Vagina (tissue), 2 donors: ENCODE results near the gene MX2. TPM values are rescaled to one million over a fixed set of nuclear protein-coding genes. Genes with fewer than 3 reads are reported as not detected.

Experiments
- DNase-seq, 2 donors: peaks; one replicate each; pipeline ENCODE4 v3.0.0-alpha.2; 2017; ENCODE audit errors: extremely low spot score in 2 of 2
- H3K27ac ChIP-seq: fragments of 200-600 bp; sonication (generic); one replicate; pipeline ENCODE4 v1.5.1; 2019
- H3K27me3 ChIP-seq: fragments of 200-600 bp; sonication (generic); one replicate; pipeline ENCODE4 v1.5.1; 2019
- H3K36me3 ChIP-seq, 2 donors: fragments of 200-600 bp; sonication (generic); one replicate each; pipeline ENCODE4 v1.5.1; 2017 to 2019
- H3K4me1 ChIP-seq: fragments of 200-600 bp; sonication (generic); one replicate; pipeline ENCODE4 v1.5.1; 2019
- H3K4me3 ChIP-seq, 2 donors: fragments of 200-600 bp; sonication (generic); 1 replicate in 1 of 2; 2 replicates in 1 of 2; pipeline ENCODE4 v1.5.1; 2016 to 2019
- H3K9me3 ChIP-seq: fragments of 200-600 bp; sonication (generic); one replicate; pipeline ENCODE4 v1.5.1; 2019
- CTCF ChIP-seq, 3 experiments: fragments of 450-650 bp in 2 of 3; fragments of 200-600 bp in 1 of 3; sonication (generic) in 1 of 3; IDR thresholded peaks; one replicate each; pipeline ENCODE4 v1.5.1; 2017 to 2019; ENCODE audit warnings: antibody characterized with exemption in 3 of 3, mild to moderate bottlenecking in 2 of 3, moderate library complexity in 2 of 3
- POLR2A ChIP-seq, 2 donors: fragments of 450-650 bp; IDR thresholded peaks; one replicate each; pipeline ENCODE4 v1.6.1; 2017; ENCODE audit warnings: antibody characterized with exemption in 2 of 2, mild to moderate bottlenecking in 2 of 2, moderate library complexity in 2 of 2
- POLR2AphosphoS5 ChIP-seq, 2 donors: sonication (generic); formaldehyde crosslinking; IDR thresholded peaks; one replicate each; pipeline ENCODE4 v1.9.0; 2017; ENCODE audit warnings: antibody characterized with exemption in 2 of 2, mild to moderate bottlenecking in 2 of 2, low read depth in 1 of 2; ENCODE audit not compliant: insufficient read depth in 1 of 2
- intact Hi-C: fragments of 100-400 bp; cut with DNase I; formaldehyde crosslinking; loops from one replicate; pipeline ENCODE4 v1.15.1; 2023
- total RNA-seq: library from RNA; depleted of rRNA; stranded (reverse); fragments of >200 nt; gene quantifications from one replicate; pipeline ENCODE4 v1.2.3, GENCODE V29; 2016

The MX2 gene
- total RNA-seq, 1 donor from 2014 or later, result 13.5 TPM

GRCh38 chr21:41317063-41317392, 44.8 kb upstream of the MX2 start:
- no peak for DNase-seq
- Histone ChIP-seq H3K4me3 (peak overlapping the region; percentile 22 to 36), H3K27ac (no peak overlapping the region)

DNA sequence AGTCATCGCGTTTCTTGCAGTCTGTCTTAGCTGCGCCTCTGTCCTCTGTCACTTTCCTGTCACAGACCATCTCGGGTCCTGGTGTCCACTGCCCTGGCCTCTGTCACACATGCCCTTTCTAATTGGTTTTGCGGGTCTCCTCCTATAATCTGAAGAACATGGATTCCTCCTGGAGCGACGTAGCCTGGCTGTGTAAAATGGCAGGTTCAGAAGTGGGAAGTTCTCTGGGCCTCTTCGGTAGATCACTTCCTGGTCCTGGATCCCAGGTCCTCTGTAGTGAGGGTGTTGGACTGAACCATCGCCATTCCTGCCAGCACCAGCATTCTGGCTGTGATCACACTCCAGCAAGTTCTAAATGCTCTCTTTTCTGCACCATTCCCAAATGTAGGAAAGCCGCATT, 44.4 kb upstream of the MX2 start:
- peaks cover 5% of the 10 kb centered on the region for H3K27me3 ChIP-seq
- intact Hi-C loops, result no loop called here
- H3K36me3 ChIP-seq, result no peaks in the 10 kb centered on the region
- no peak for DNase-seq
- H3K9me3 ChIP-seq, result no peaks in the 10 kb centered on the region
- peak overlapping the region in 1 of 2 donors; percentile 22 for H3K4me3 ChIP-seq
- H3K4me1 ChIP-seq, result peaks cover 13% of the 10 kb centered on the region
- no peak overlapping the region for H3K27ac ChIP-seq
- TF ChIP-seq POLR2A (IDR thresholded peaks at IDR 0.05) (no peak), CTCF (IDR thresholded peaks at IDR 0.05) (no peak), POLR2AphosphoS5 (IDR thresholded peaks at IDR 0.05; ENCODE audit: insufficient read depth in 1 of 2, low read depth in 1 of 2) (no peak)

More at GRCh38 chr21:41317063-41317392, 44.8 kb upstream of the MX2 start:
- Histone ChIP-seq H3K36me3 (no peaks in the 10 kb centered on the region), H3K4me1 (peaks cover 13% of the 10 kb centered on the region), H3K9me3 (no peaks in the 10 kb centered on the region), H3K27me3 (peaks cover 5% of the 10 kb centered on the region)
- intact Hi-C loops, result no loop called here
- no peak for TF ChIP-seq POLR2AphosphoS5 (IDR thresholded peaks at IDR 0.05; ENCODE audit: insufficient read depth in 1 of 2, low read depth in 1 of 2)
- TF ChIP-seq CTCF (IDR thresholded peaks at IDR 0.05), result no peak
- TF ChIP-seq POLR2A (IDR thresholded peaks at IDR 0.05), result no peak

DNA sequence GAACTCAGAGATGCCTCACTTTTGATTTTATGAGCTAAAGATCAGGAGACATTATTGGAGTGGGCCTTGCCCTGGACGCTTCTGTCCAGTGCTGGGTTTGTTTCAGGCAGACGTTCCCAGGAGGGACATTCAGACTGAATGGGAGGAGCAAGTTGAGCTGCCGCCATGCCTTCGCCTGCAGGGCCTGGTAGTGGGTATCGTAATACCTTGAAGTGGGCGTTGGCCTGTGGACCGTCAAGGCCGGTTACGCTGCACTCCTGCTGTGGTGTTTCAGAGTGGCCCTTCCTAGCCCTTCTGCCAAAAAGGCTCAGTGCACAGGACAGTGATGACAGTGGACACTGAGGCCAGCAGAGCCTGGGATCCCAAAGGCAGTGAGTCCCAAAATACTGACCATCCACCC, 43.6 kb upstream of the MX2 start:
- Histone ChIP-seq H3K4me1 (peaks cover 13% of the 10 kb centered on the region), H3K27me3 (peaks cover 5% of the 10 kb centered on the region), H3K9me3 (no peaks in the 10 kb centered on the region), H3K4me3 (no peak overlapping the region), H3K36me3 (no peaks in the 10 kb centered on the region), H3K27ac (no peak overlapping the region)
- TF ChIP-seq POLR2A (IDR thresholded peaks at IDR 0.05), result no peak
- TF ChIP-seq CTCF (IDR thresholded peaks at IDR 0.05), result no peak
- no peak for TF ChIP-seq POLR2AphosphoS5 (IDR thresholded peaks at IDR 0.05; ENCODE audit: insufficient read depth in 1 of 2, low read depth in 1 of 2)
- DNase-seq, result no peak
- intact Hi-C loops, result no loop called here

DNA sequence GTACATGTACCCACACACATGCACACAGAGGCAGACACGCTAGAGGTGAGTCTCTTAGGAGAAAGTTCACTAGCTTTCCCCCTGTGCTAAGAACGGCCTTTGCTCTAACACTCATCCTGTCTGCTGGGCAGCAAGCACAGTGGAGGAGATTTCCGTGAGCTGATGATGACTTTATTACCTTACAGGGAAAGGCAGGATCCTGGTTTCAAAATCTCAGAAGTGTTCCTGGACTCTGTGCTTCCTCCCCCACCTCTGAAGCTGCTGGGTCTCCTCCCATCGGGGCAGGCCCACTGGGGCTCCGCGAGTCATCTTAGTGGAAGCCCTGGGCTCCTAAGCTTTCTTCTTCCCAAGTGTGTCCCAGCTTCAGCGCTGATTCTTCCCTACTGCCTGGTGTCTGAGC, 42.6 kb upstream of the MX2 start:
- Histone ChIP-seq H3K4me1 (peaks cover 13% of the 10 kb centered on the region), H3K36me3 (no peaks in the 10 kb centered on the region), H3K4me3 (no peak overlapping the region), H3K27me3 (peaks cover 5% of the 10 kb centered on the region), H3K27ac (no peak overlapping the region), H3K9me3 (no peaks in the 10 kb centered on the region)
- TF ChIP-seq POLR2A (IDR thresholded peaks at IDR 0.05), result no peak
- no peak for TF ChIP-seq CTCF (IDR thresholded peaks at IDR 0.05)
- no peak for TF ChIP-seq POLR2AphosphoS5 (IDR thresholded peaks at IDR 0.05; ENCODE audit: insufficient read depth in 1 of 2, low read depth in 1 of 2)
- intact Hi-C loops, result no loop called here
- DNase-seq, result no peak

DNA sequence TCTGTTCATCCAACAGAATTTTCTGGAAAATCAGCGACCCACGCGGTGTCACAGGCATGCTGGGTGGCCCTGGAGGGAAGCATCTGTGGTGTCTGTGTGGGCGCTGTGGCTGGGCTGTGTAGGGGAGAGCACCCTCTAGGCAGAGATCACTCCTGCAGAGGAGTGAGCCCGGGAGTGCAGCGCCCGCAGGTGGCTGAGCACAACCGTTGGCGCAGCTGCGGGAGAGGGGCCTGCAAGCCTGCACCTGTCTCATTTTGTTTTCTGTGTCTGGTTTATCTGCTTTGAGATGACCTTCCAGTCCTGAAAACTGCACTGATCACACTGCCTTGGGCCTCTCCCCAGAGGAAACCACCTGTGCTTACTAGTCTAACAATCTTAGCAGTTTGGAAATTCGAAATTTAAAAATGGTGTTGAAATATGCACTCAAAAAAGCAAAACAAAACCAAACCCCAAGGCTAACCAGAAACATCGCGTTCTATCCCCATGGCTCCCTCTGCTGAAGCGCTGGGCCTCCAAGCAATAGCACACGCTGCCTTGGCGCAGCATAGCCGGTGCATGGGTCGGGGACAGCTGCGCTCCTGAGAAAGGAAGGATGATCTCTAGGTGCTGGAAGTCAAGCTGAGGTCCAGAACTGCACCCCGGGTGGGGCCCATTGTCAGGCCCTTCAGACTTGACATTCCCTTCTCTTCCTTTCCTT, 40.5 kb upstream of the MX2 start:
- H3K4me1 ChIP-seq, result peaks cover 10% of the 10 kb centered on the region
- H3K27me3 ChIP-seq, result peaks cover 5% of the 10 kb centered on the region
- DNase-seq, result no peak
- intact Hi-C loops, result no loop called here
- no peak for TF ChIP-seq POLR2AphosphoS5 (IDR thresholded peaks at IDR 0.05; ENCODE audit: insufficient read depth in 1 of 2, low read depth in 1 of 2)
- no peak for TF ChIP-seq CTCF (IDR thresholded peaks at IDR 0.05)
- no peak for TF ChIP-seq POLR2A (IDR thresholded peaks at IDR 0.05)
- no peaks in the 10 kb centered on the region for H3K36me3 ChIP-seq
- no peaks in the 10 kb centered on the region for H3K9me3 ChIP-seq
- no peak overlapping the region for H3K4me3 ChIP-seq
- H3K27ac ChIP-seq, result no peak overlapping the region
